ENCODE measurements around the gene DECR2. TPM values are rescaled to one million over a fixed set of nuclear protein-coding genes. Genes with fewer than 3 reads are reported as not detected.
A peak's percentile ranks its signal among the peaks of the same experiment; 100 is the strongest.

Gene DECR2
- total RNA-seq, 1 donor from 2014 or later: 20.8 TPM

DNA sequence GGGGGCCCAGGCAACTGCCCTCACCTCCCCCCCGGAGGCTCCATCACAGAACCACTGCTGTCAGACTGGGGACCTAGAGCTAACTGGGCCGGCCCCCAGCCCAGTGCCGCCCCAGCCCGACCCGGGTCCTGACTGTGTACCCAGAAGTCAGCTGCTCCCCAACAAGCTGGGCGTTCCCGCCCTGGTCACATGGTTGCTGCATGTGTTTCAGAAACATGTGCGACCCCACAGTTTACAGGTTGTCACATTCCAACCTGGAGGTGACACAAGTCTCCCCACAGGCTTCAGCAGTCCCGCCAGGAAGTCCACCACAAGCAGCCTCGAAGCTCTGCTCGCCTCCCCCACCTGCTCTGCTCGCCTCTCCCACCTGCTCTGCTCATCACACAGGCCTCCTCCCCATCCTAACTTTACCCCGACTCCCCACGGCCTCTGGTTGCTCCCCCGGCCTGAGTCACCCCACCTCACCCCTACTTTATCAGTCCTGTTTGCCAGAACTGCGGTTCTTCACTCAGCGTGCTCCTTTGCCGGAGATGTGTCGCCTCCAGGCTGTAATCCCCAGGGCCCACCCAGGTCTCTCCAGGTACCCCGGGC, 32.3 kb upstream of the DECR2 start:
- no peak for DNase-seq (ENCODE audit: low read depth)
- TF ChIP-seq, protein P1, sequence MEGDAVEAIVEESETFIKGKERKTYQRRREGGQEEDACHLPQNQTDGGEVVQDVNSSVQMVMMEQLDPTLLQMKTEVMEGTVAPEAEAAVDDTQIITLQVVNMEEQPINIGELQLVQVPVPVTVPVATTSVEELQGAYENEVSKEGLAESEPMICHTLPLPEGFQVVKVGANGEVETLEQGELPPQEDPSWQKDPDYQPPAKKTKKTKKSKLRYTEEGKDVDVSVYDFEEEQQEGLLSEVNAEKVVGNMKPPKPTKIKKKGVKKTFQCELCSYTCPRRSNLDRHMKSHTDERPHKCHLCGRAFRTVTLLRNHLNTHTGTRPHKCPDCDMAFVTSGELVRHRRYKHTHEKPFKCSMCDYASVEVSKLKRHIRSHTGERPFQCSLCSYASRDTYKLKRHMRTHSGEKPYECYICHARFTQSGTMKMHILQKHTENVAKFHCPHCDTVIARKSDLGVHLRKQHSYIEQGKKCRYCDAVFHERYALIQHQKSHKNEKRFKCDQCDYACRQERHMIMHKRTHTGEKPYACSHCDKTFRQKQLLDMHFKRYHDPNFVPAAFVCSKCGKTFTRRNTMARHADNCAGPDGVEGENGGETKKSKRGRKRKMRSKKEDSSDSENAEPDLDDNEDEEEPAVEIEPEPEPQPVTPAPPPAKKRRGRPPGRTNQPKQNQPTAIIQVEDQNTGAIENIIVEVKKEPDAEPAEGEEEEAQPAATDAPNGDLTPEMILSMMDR (conservative IDR thresholded peaks at IDR 0.05; ENCODE audit: low read depth, low read length): no peak
- H3K4me3 ChIP-seq (ENCODE audit: low read depth, low read length): peak overlapping the region; percentile 40

DNA sequence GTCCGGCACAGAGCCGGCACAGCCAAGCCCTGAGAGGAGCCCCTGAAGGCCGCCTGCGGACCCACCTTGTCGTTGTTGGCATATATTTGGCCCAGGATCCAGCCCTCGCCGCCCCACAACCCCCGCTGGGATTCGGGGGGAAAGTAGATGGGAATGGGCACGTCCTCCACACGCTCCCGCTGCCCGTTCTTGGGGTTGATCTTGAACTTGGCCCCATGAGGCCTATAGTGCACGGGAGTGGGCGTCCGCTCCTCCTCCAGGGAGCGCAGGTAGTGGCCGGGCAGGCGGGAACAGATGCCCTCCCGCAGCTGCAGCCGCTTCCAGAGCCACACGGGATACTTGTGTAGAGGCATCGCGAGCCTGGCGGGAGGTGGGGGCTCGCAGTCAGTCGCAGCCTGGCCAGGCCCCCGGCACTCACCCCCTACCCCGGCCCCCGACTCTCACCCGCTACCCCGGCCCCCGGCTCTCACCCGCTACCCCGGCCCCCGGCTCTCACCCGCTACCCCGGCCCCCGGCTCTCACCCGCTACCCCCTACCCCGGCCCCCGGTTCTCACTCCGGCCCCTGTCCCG, 31.7 kb upstream of the DECR2 start:
- DNase-seq (ENCODE audit: low read depth): no peak
- TF ChIP-seq, protein P1 (conservative IDR thresholded peaks at IDR 0.05; ENCODE audit: low read depth, low read length): no peak
- peak overlapping the region; percentile 40 for H3K4me3 ChIP-seq (ENCODE audit: low read depth, low read length)

DNA sequence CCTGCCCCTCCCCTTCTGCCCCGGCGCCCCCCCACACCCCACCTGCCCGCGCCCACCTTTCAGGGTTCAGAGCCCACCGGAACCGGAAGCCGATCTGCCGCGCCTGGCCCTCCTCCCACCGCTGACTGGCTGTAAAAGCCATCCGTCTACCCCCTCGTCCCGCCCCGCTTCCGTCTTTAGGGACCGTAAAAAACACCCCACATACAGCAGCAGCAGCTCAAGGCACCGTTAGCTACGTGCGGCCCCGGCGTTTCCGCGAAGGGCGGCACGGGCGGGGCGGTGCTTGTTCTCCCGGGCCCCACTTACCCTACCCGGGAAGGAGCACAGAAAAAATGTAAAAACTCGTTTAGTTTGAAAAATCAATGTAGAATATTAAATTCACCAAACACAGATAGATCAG, 31.2 kb upstream of the DECR2 start, which contains the start of gene MRPL28:
Gene MRPL28 (minus strand): TSS at position 96 of the 400 bp plus-strand sequence. CDS start 320 bp downstream, outside the sequence.
- H3K4me3 ChIP-seq (ENCODE audit: low read depth, low read length): peak within 1 kb of the TSS; percentile 40
- TF ChIP-seq, protein P1 (conservative IDR thresholded peaks at IDR 0.05; ENCODE audit: low read depth, low read length): no peak
- no peak for DNase-seq (ENCODE audit: low read depth)

DNA sequence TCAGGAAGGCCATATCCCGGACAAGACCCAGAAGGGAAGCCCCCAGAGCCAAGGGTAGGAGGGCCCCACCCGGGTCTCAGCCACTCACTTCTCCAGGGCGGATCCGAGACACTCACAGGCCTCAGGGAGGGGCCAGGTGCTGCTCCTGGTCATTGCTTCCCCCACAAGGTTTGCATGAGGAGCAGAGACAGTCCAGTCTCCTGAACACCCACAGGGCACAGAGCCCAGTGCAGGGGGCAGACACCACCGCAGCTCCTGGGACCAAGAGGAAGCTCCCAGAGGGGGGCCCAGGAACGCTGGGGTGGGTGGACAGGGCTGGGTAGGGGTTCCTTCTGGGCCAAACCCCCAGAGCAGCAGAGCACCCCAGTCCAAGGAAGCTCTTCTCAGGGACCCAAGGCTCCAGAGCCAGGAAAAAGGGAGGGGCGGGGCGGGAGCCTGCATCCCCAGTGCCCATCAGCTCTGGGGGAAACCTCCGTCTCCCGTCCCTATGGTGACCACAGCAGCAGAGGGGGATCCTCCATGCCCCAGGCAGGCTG, 30.6 kb upstream of the DECR2 start:
- no peak for DNase-seq (ENCODE audit: low read depth)
- TF ChIP-seq, protein P1 (conservative IDR thresholded peaks at IDR 0.05; ENCODE audit: low read depth, low read length): no peak
- no peak overlapping the region for H3K4me3 ChIP-seq (ENCODE audit: low read depth, low read length)

DNA sequence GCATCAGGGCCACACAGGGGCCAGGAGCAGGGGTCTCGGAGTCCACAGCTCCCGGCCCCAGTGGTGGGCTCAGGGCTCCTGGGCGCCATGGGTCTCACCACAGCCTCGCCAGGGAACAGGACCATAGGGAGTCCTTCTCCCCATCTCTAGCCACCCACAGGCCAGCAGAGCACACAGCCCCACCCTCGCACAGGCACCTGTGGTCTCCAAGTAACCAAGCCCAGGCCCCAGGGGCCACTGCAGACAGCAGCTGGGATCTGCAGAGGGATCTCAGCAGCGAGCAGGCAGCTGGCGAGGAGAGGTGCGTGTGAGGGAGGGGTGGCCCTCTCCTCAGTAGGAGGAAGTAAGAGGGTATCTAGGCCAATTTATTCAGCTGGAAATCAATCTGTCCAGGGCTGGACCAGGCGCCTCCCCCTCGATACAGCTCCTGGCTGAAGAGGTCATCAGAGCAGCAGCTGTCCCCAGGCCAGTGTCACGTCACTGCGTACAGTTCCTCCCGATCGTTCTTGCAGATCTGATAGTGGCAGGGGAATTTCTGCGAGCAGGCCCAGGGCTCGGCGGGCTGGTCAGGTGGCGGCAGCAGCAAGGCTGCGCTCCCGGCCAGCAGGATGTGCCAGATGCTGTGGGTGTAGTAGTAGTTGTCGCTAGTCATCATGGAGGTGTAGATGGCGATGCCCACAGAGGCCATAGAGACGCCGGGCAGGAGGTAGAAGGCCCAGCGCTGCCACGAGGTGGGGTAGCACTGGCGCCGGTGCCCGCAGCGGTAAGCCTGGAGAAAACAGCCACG, 30.0 kb upstream of the DECR2 start:
- H3K4me3 ChIP-seq (ENCODE audit: low read depth, low read length): no peak overlapping the region
- DNase-seq (ENCODE audit: low read depth): no peak
- TF ChIP-seq, protein P1 (conservative IDR thresholded peaks at IDR 0.05; ENCODE audit: low read depth, low read length): no peak

DNA sequence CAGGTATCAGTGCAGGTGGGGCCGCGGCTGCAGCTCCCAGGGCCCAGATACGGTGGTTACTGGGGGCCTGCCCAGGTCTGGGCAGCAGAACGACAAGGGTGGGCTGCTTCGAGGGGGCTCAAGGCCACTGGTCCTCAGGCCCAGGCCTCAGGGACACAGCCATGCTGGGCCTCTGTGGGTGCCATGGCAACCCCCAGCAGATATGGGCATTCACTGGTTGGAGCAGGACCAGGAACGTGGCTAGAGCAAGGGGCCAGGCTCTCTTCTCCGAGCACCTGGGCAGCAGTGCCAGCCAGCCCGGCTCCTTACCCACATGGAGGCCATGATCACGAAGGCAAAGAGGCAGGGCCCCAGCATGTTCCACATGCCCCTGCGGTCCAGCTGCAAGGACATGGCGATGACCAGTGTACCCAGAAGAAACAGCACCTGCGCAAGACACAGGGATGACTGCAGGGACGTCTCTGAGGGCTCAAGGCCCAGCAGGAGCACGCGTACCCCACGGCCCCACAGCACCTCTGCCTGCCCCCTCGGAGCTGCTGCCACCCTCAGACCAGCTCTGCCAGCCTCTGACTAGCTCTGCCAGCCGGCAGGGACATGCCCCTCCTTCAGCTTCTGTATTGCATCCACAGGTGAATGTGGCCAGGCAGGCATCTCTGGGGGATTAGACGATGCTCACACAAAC, 29.2 kb upstream of the DECR2 start:
- no peak for DNase-seq (ENCODE audit: low read depth)
- H3K4me3 ChIP-seq (ENCODE audit: low read depth, low read length): no peak overlapping the region
- TF ChIP-seq, protein P1 (conservative IDR thresholded peaks at IDR 0.05; ENCODE audit: low read depth, low read length): no peak
